ENCODE data around the gene DSCAML1.
A peak's percentile ranks its signal among the peaks of the same experiment; 100 is the strongest.

Gene DSCAML1

GRCh38 chr11:117442049-117442868 lies 354.8 kb downstream of the DSCAML1 start:
- DNase-seq, result no peak

- DNase-seq, result no peak
Observed at GRCh38 chr11:117441146-117441975, 355.7 kb downstream of the DSCAML1 start.

DNA sequence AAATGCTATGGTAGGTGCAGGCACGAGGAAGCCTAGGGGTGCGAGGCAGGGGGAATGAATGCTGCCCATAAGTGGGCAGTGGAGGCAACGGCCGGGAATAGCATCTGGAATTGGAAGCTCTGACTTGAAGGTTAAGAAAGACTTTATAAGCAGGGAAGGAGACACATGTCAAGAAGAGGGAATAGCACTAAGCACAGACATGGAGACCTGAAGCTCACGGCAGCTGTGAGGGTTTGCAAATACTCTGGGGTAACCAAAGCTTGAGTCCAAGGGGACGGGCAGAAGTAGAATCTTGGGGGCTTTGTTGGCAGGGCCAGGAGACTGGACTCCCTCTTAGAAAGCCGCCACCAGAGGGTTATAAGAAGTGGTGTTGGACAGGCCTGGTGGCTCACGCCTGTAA lies 356.8 kb downstream of the DSCAML1 start:
- no peak for DNase-seq

GRCh38 chr11:117439256-117439655 lies 357.8 kb downstream of the DSCAML1 start:
- DNase-seq, result no peak

DNA sequence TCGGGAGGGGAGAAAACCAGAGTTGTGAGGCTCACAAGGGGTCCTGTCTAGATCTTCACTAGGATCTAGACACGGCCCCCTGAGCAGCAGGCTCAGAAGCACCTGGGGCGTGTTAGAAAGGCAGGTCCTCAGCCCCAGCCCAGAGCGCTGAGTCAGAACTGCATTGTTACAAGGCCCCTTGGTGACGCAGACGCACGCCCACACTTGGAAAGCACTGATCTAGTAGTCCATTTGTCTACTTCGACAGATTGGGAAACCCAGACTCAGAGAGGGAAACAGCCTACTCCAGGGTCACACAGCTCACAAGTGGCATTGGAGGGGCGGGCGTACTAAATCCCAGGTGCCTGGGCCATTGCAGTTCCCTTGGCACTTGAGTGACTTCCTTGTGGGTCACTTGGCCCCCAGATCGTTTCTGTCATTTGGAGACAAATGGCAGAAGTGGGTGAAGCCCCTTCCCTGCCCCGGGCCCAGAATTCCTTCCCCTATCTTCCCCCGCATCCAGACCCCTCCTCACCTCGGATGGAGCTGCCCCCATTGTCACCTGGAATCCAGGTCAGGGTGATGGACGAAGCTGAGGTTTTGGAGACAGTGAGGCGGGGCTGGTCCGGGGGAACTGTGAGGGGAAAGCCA lies 358.5 kb downstream of the DSCAML1 start:
- DNase-seq, result no peak

DNA sequence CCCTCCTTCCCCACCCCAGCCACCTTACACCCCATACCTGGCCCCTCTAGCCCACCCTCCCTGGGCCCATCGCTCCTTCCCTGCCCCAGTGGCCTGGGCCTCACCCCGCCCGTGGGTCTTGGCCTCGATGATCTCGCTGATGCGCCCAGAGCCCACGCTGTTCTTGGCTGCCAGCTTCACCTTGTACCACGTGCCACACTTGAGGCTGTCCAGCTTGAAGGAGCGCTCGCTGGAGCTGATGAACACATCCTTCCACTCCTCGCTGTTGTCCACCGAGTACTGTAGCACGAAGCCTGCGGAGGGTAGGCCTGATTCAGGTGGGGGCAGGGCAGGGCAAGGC lies 359.3 kb downstream of the DSCAML1 start:
- no peak for DNase-seq

GRCh38 chr11:117437041-117437790 lies 359.8 kb downstream of the DSCAML1 start:
- no peak for DNase-seq

GRCh38 chr11:117435326-117435725 lies 361.7 kb downstream of the DSCAML1 start:
- DNase-seq, result no peak

- no peak for DNase-seq
Observed at GRCh38 chr11:117434481-117434880, 362.5 kb downstream of the DSCAML1 start.

DNA sequence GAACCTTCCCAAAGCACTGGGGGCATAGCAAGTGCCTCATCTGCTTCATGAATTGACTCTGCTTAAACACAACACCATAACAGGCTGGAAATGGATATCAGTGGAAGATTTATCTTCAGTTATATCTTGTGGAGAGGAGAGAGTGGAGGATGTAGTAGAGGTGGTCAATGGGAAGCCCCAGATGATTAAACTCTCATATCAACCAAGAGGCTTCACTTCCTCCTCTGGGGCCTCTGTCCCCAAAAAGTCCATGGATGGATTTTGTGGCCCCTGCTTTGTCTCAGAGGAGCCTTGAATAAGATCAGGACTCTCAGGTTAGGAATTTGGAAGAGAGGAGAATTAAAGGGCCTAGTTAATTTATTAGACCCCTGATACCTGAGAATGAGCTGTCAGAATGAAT lies 363.3 kb downstream of the DSCAML1 start:
- no peak for DNase-seq

DNA sequence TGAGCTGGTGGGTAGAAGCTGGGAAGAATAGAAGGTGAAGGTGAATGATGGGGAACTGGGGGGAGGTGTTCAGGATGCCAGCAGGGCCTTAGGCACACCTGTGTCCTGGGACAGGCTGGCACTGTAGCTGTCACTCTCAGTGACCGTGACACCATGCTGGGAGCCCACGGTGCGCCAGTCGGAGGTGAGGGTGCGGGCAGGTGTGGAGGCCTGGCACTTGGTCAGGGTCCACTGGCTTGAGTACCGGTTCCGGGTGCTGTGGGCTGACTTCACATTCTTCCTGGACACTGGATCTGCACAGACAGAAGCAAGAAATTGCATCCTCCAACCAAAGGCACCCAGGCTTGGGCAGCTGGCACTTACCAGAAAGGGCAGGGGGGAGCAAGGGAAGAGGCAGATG lies 365.6 kb downstream of the DSCAML1 start:
- no peak for DNase-seq

DNA sequence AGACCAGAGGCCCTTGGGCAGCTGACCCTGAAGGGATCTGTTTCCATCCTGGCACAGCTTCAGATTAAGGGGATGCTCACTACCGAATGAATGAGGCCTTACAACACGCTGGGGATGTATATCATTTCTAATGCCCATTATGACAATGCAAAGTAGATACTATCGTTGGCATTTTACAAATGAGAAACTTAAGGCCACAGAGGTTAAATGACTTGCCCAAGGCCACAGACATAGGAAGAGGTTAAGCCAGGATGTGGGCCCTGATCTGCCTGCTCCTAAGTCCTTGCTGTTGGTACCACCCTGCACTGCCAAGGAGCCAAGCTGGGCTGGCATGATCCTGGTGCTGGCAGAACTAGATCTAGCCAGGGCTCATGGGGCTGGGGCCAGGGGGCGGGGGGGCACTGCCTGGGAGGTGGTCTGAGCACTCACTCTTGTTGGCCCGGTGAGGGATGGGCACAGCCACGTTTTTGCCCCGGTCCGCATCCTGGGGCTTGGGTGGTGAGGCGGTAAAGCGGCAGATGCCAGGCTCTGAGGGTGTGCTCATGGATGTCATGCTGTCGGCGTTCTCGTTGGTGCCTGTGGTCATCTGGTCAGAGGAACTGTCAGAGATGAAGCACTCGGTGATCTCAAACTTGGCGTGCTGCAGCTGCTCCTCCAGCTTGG lies 366.6 kb downstream of the DSCAML1 start:
- peak in 2 of 14 donors; percentile 11 to 16 for DNase-seq

GRCh38 chr11:117428856-117429229 lies 368.2 kb downstream of the DSCAML1 start:
- DNase-seq, result no peak

- DNase-seq, result no peak
Observed at GRCh38 chr11:117428186-117428855, 368.7 kb downstream of the DSCAML1 start.

DNA sequence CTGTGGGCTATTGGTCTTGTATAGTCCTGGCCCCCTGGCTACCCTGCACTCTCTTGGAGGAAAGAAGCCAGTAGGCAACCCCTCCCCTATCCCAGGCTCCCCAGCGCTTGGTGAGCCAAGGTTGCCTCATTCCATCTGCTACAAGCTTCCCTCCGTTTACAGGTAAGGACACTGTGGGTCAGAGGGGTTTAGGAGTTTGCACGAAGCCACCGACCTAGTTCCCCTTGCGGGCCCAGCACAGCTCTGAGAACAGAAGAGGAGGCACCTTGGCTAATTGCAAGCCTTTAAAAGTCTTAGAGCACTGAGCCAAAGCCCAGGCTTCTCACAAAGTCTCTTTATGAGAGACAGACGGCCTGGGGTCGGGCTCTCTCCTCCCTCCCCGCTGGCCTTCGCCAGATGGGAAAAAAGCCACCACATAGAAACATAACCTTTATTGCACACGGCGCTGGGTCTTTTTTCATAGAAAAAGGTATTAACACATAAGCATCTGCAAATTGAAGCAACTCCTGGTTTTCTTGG lies 369.6 kb downstream of the DSCAML1 start:
- DNase-seq, result no peak

DNA sequence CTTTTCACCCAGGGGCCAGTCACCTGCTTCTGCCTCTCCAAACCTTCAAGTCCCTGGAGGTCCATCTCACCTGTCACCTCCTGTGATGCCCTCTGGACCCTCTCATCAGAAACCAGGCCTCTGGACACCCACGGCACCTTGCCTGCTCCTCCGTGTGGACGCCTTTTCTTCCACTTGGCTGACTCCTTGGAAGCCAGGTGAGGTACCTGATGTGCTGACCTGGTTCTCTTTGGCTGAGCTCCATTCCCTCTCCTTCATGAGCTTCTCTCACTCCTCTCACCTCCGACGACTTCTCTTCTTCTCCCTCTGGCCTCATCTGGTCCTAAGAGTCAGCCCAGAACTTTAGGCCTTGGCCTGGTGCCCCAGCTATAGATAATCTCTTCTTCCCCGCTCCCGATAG lies 370.1 kb downstream of the DSCAML1 start:
- DNase-seq, result no peak

- peak in 12 of 14 donors; percentile 14 to 69 (median 44) for DNase-seq
Observed at GRCh38 chr11:117426297-117426685, 370.7 kb downstream of the DSCAML1 start.

DNA sequence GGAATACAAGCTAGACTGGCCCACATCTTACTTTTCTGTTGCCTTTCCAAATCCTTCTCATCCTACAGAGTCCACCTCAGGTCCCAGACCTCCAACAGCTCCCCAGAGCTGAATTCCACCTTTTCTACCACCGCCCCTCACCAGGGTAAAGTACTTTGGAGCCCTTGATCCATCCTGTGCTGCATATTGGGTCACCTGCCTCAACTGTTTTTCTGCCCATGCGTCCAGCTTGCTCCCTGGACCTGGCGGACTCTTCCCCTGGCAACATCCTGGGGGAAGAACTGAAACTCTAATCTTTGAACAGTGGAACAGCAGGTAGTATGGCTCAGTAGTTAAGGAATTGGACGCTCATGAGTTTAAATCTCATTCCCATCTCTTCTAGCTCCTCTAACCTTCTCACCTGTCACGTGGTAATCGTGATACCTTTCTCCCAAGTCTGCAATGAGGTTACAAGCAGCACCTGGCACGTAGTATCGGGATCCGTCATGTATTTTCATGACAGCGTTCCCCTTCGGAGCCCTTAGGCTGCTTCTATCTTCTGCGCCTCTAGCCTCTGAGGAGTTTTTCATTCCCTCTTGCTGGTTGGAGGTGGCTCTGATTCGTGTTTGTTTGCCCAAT lies 371.2 kb downstream of the DSCAML1 start:
- no peak for DNase-seq

DNA sequence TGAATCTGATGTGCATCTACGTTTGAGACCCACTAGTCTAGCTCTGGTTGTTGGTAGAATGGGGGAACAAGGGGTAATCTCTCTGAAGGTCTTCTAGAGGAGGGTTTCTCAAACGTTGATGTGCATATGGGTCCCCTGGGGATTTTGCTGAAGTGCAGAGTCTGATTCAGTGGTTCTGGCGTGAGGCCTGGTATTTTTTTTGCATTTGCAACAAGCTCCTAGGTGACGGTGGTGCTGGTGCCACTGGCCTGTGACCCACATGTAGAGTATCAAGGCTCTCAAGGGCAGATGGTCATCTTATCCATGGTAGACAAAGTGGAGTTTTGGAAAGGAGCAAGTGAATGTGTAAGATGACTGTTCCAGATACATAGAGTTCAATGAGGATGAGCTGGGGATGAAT lies 372.2 kb downstream of the DSCAML1 start:
- DNase-seq, result no peak

DNA sequence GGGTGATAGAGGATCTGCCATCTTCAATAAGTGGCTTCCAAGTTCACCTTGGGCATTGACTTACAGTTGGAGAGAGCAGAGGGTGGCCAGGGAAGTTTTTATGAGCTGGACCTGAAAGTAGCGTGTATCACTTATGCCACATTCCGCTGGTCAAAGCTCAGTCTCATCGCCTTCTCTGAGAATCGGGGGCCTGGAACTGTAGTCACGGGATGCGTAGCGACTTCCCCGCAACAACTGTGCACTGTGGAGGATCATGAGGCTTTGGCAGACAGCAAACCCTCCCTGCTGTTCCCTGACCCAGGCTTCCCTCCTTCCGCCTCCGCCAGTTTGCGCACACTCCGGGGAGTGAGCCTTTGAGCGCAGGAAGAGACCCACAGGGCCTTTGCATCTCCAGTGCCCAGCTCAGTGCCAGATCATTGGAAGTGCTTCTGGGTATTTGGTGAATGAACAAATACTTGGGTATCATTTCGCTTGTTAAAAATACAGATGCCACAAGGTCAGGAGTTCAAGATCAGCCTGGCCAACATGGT lies 373.9 kb downstream of the DSCAML1 start:
- no peak for DNase-seq

- DNase-seq, result no peak
Observed at GRCh38 chr11:117421476-117421875, 375.5 kb downstream of the DSCAML1 start.

Measured in C1 segment of cervical spinal cord (tissue), 14 donors.